K562 (cell line): ENCODE measurements around the gene OR5B21. TPM values are rescaled to one million over a fixed set of nuclear protein-coding genes. Genes with fewer than 3 reads are reported as not detected.

ENCODE experiments used
- ATAC-seq: fragments of 200-7000 bp; cut with Tn5 transposase; 3 replicates; pipeline ENCODE4 v1.9.1; 2020; ENCODE audit warnings: moderate library complexity
- BruUV-seq: library from RNA; stranded (reverse); fragments of 400-500 nt; replicated peaks from 2 replicates; lab custom pipeline; 2021; lab: Mats Ljungman, UMichigan
- CTCF ChIA-PET: fragments of 300-600 bp; formaldehyde crosslinking; extraction: SDS; loops from one replicate; lab custom pipeline; 2021; ENCODE audit warnings: low intra/inter-chr PET ratio; lab: Yijun Ruan, JAX
- POLR2A ChIA-PET: fragments of 300-600, 350-650 bp; sonication (Branson Sonifier 250); formaldehyde crosslinking; extraction: SDS; loops from one replicate; lab custom pipeline; 2021; ENCODE audit warnings: antibody characterized with exemption, inconsistent platforms; lab: Yijun Ruan, JAX
- DNase-seq, 4 experiments: peaks; one replicate each; pipeline versions ENCODE4 v3.0.0 to v3.0.0-alpha.2; 2011 to 2018; ENCODE audit warnings: low spot score in 3 of 4, mixed read lengths in 3 of 4; ENCODE audit errors: extremely low read depth in 1 of 4
- FAIRE-seq: peaks from 2 replicates; lab custom pipeline; 2011; peaks lifted over from hg19 to GRCh38; lab: Jason Lieb, UNC
- H2AFZ ChIP-seq: 2 replicates; pipeline ENCODE4 v1.6.0; 2011; ENCODE audit warnings: low read depth, low read length, control low read depth, inconsistent platforms
- H3K27ac ChIP-seq: fragments of 200-600 bp; 3 replicates; pipeline ENCODE4 v1.8.0; 2011; ENCODE audit warnings: low read depth, mild to moderate bottlenecking, control low read depth, inconsistent platforms, low read length, moderate library complexity, mixed read lengths; ENCODE audit errors: extremely low read depth
- H3K27me3 ChIP-seq, 2 experiments: fragments of 300-600 bp in 1 of 2; 2 replicates in 1 of 2; 3 replicates in 1 of 2; pipeline versions ENCODE4 v1.6.0 to v1.8.0; 2011; ENCODE audit warnings: inconsistent platforms in 2 of 2, low read length in 2 of 2, mild to moderate bottlenecking in 1 of 2, mixed read lengths in 1 of 2, moderate library complexity in 1 of 2; ENCODE audit not compliant: control insufficient read depth in 2 of 2, insufficient read depth in 2 of 2
- H3K36me3 ChIP-seq: fragments of 300-600 bp; 3 replicates; pipeline ENCODE4 v1.8.0; 2011; ENCODE audit warnings: mild to moderate bottlenecking, low read length, inconsistent platforms; ENCODE audit not compliant: control insufficient read depth, insufficient read depth
- H3K4me1 ChIP-seq, 2 experiments: fragments of 200-600 bp in 1 of 2; replicated peaks in 1 of 2; 2 replicates in 1 of 2; 3 replicates in 1 of 2; pipeline versions ENCODE4 v1.5.1 to v1.8.0; 2011; ENCODE audit warnings: inconsistent platforms in 2 of 2, low read length in 2 of 2, mild to moderate bottlenecking in 1 of 2, mixed read lengths in 1 of 2, moderate library complexity in 1 of 2; ENCODE audit not compliant: control insufficient read depth in 2 of 2, insufficient read depth in 2 of 2
- H3K4me2 ChIP-seq: 2 replicates; pipeline ENCODE4 v1.6.1; 2011; ENCODE audit warnings: low read length, control low read depth, inconsistent platforms, mixed read lengths; ENCODE audit not compliant: insufficient read depth
- H3K4me3 ChIP-seq: fragments of 200-600 bp; sonication (generic), shearing (Covaris generic); 2 replicates; pipeline ENCODE4 v1.5.1; 2016; ENCODE audit warnings: control low read depth, inconsistent platforms
- H3K79me2 ChIP-seq: fragments of 200-600 bp; 3 replicates; pipeline ENCODE4 v1.8.0; 2011; ENCODE audit warnings: low read length, inconsistent platforms; ENCODE audit not compliant: control insufficient read depth, insufficient read depth
- H3K9ac ChIP-seq, 2 experiments: 2 replicates each; pipeline versions ENCODE4 v1.6.0 to v1.6.1; 2011; ENCODE audit warnings: low read depth in 2 of 2, low read length in 2 of 2, control low read depth in 1 of 2, inconsistent platforms in 1 of 2, mild to moderate bottlenecking in 1 of 2, mixed read lengths in 1 of 2; ENCODE audit not compliant: insufficient read depth in 1 of 2
- H3K9me1 ChIP-seq: one replicate; pipeline ENCODE4 v1.6.0; 2011; ENCODE audit warnings: inconsistent platforms, mild to moderate bottlenecking, low read length, moderate library complexity; ENCODE audit not compliant: control insufficient read depth, insufficient read depth
- H3K9me3 ChIP-seq: replicated peaks from 2 replicates; pipeline ENCODE4 v1.5.1; 2011; ENCODE audit warnings: low read depth, low read length, inconsistent platforms; ENCODE audit not compliant: control insufficient read depth, insufficient read depth
- H4K20me1 ChIP-seq: replicated peaks from 2 replicates; pipeline ENCODE4 v1.6.1; 2011; ENCODE audit warnings: low read length, inconsistent platforms, mixed read lengths; ENCODE audit not compliant: control insufficient read depth, insufficient read depth
- CXXC5 ChIP-seq: fragments of 250-450 bp; sonication (Bioruptor Pico); IDR thresholded peaks from 2 replicates; pipeline ENCODE4 v1.8.0; 2022; ENCODE audit warnings: inconsistent platforms, mild to moderate bottlenecking, moderate library complexity
- MAFF ChIP-seq: IDR thresholded peaks from 2 replicates; pipeline ENCODE4 v1.6.1; 2012; ENCODE audit warnings: low read length, improper control_type of control experiment
- MCM7 ChIP-seq, 2 experiments: fragments of 450-650 bp; IDR thresholded peaks; 2 replicates each; pipeline ENCODE4 v1.6.1; 2016 to 2018
- NFXL1 ChIP-seq: fragments of 450-650 bp; formaldehyde crosslinking; IDR thresholded peaks from 2 replicates; pipeline ENCODE4 v1.4.0; 2021; ENCODE audit warnings: mild to moderate bottlenecking
- NR1H2 ChIP-seq: sonication (generic); formaldehyde crosslinking; IDR thresholded peaks from 2 replicates; pipeline ENCODE4 v1.4.0; 2020; ENCODE audit warnings: mild to moderate bottlenecking, missing genetic modification reagents
- RBM25 ChIP-seq: fragments of 200-400 bp; formaldehyde crosslinking; IDR thresholded peaks from 2 replicates; pipeline ENCODE4 v1.6.1; 2018; ENCODE audit warnings: low read length, low read depth, moderate library complexity; ENCODE audit not compliant: severe bottlenecking
- SNRNP70 ChIP-seq: fragments of 200-400 bp; formaldehyde crosslinking; optimal IDR thresholded peaks from 2 replicates; pipeline ENCODE3; 2017; ENCODE audit warnings: low read depth, low read length
- SREBF2 ChIP-seq: sonication (generic); formaldehyde crosslinking; IDR thresholded peaks from 2 replicates; pipeline ENCODE4 v1.4.0; 2020; ENCODE audit warnings: mild to moderate bottlenecking, missing genetic modification reagents
- TCF7L2 ChIP-seq: fragments of 150-350 bp; IDR thresholded peaks from 2 replicates; pipeline ENCODE4 v1.6.1; 2016; ENCODE audit warnings: low read depth, mild to moderate bottlenecking, low read length, moderate library complexity
- THRA ChIP-seq: fragments of 450-650 bp; IDR thresholded peaks from 2 replicates; pipeline ENCODE4 v1.6.1; 2017; ENCODE audit warnings: mild to moderate bottlenecking, moderate library complexity
- ZBTB7A ChIP-seq: IDR thresholded peaks from 2 replicates; pipeline ENCODE4 v1.6.1; 2011; ENCODE audit warnings: low read depth, mild to moderate bottlenecking, low read length, moderate library complexity, borderline replicate concordance; ENCODE audit not compliant: control insufficient read depth
- ZFP30 ChIP-seq: fragments of 250-450 bp; sonication (Bioruptor Pico); IDR thresholded peaks from 2 replicates; pipeline ENCODE4 v1.8.0; 2022; ENCODE audit warnings: moderate library complexity, mild to moderate bottlenecking, inconsistent platforms, borderline replicate concordance
- ZHX1 ChIP-seq: fragments of 150-350 bp; conservative IDR thresholded peaks from 2 replicates; pipeline ENCODE4 v1.6.1; 2014; ENCODE audit warnings: low read length
- ZNF24 ChIP-seq: fragments of 450-650 bp; IDR thresholded peaks from 2 replicates; pipeline ENCODE4 v1.6.1; 2016
- ZNF75A ChIP-seq: fragments of 450-650 bp; formaldehyde crosslinking; IDR thresholded peaks from 2 replicates; pipeline ENCODE4 v1.4.0; 2020; ENCODE audit warnings: mild to moderate bottlenecking
- WGBS: fragments of 100-300 bp; shearing (Covaris generic); methylation state at CpG from one replicate; pipeline ENCODE4 v1.1.6; 2016; ENCODE audit warnings: low coverage, mixed read lengths; ENCODE audit not compliant: insufficient coverage; ENCODE audit errors: missing lambda C conversion rate; 5-methylcytosine and 5-hydroxymethylcytosine counted together
- in situ Hi-C: fragments of 300-500 bp; cut with MboI; formaldehyde crosslinking; loops from 4 replicates; pipeline ENCODE4 v1.15.0; 2018; ENCODE audit warnings: inconsistent platforms, mixed read lengths
- intact Hi-C: fragments of 100-400 bp; cut with micrococcal nuclease; formaldehyde crosslinking; loops from 2 replicates; pipeline ENCODE4 v1.14.2; 2022
- polyA plus RNA-seq, 8 experiments: library from polyadenylated mRNA; depleted of rRNA in 4 of 8; stranded (reverse) in 5 of 8; unstranded in 3 of 8; fragments of >200 nt; fragmentation: Nextera tagmentation in 2 of 8; fragmentation: Illumina TruSeq in 1 of 8; extraction: Ambion mirVana in 2 of 8; extraction: Trizol in 1 of 8; gene quantifications; 2 replicates each; pipeline versions ENCODE4 v1.2.1 to v1.2.3, GENCODE V29; 2011 to 2014; ENCODE audit warnings: inconsistent platforms in 1 of 8, missing spikeins in 1 of 8
- total RNA-seq, 7 experiments: library from RNA; depleted of rRNA in 6 of 7; stranded (reverse); fragments of >200 nt in 6 of 7; fragmentation: Illumina TruSeq in 2 of 7; extraction: Trizol in 2 of 7; gene quantifications; 2 replicates each; pipeline versions ENCODE4 v1.2.1 to v1.2.3, GENCODE V29; 2011 to 2021; ENCODE audit warnings: low replicate concordance in 1 of 7

Gene OR5B21
- total and polyA plus RNA-seq, 9 of the 15 experiments (the other 6 are each of a cell fraction or from before 2014, with no cell fraction given) = not detected

DNA sequence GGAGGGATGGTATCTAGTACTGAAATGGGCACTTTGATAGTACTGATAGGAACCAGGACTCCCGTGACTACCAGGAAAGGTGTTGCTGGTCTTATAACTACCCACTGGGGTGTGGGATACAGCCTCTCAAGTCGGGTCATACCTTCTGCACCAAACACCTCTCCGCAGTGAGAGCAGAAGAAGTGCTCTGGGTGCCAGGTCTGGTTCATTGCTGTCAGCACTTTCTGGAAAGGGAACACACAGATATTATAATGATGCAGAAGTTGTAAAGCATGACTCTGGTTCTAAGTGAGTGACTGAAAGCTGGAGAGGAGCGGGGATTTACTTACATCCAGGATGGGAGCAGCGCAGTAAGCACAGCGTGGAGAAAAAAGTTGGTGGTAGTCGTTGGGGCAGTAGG is 41.7 kb upstream of the OR5B21 start (continued):
- TF ChIP-seq ZHX1 (no peak), NFXL1 (CRISPR knock-in tag) (no peak), SREBF2 (CRISPR knock-in tag) (no peak)
- TF ChIP-seq, all 486 proteins: peak for 0

DNA sequence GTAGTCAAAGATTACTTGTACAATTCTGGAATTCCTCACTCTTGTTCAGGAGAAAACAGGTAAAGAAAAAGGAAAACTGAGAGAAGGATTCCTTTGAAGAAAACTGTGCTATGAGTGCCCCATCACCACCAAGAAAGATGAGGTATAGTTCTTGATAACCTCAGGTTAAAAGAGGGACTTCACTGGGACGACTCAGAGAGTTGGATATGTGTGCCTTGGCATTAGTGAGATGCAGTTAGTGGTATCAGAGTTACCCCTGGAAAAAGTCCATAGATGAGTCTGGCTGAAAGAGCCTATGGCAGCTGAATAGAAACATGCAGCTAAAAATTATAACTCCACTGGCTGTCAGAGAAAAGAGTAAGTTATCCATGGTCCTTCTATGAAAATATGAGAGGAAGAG is 38.9 kb upstream of the OR5B21 start:
- no peaks in the 10 kb centered on the region for H3K36me3 ChIP-seq
- no peaks in the 10 kb centered on the region for H4K20me1 ChIP-seq

More for the DNA sequence above, 38.9 kb upstream of the OR5B21 start:
- no peaks in the 10 kb centered on the region for H3K4me1 ChIP-seq
- CTCF ChIA-PET = no interaction called here
- H3K9me1 ChIP-seq = no peaks in the 10 kb centered on the region
- intact Hi-C loops (no loop called here), in situ Hi-C loops (no loop called here)
- DNase-seq (no peak), FAIRE-seq (no peak), ATAC-seq (no peak)
- H3K79me2 ChIP-seq = no peaks in the 10 kb centered on the region
- POLR2A ChIA-PET = no interaction called here
- TF ChIP-seq TCF7L2 = no peak
- TF ChIP-seq MAFF = no peak
- TF ChIP-seq SNRNP70 = no peak
- no peak for TF ChIP-seq THRA
- no peak for TF ChIP-seq MCM7 (IDR thresholded peaks at IDR 0.05)
- no peak for TF ChIP-seq CXXC5 (CRISPR knock-in tag)
- TF ChIP-seq ZNF75A (CRISPR knock-in tag) = no peak
- no peak for TF ChIP-seq ZFP30 (CRISPR knock-in tag)
- TF ChIP-seq ZBTB7A = no peak
- TF ChIP-seq RBM25 = no peak
- no peak for TF ChIP-seq ZNF24
- no peak for TF ChIP-seq NR1H2
- no peaks in the 10 kb centered on the region for H3K27me3 ChIP-seq
- WGBS = 0% methylated on average over 1 of the region's 1 CpG
- no peak overlapping the region for H2AFZ ChIP-seq
- H3K9me3 ChIP-seq = no peaks in the 10 kb centered on the region
- no peak overlapping the region for H3K4me3 ChIP-seq
- no peak overlapping the region for H3K27ac ChIP-seq
- no TSS peak for BruUV-seq
- H3K9ac ChIP-seq = no peak overlapping the region
- H3K4me2 ChIP-seq = no peak overlapping the region
